Activated CD8-positive, alpha-beta memory T cell treated with anti-CD3 and anti-CD28 coated beads for 4 hours (primary cell): ENCODE results near the gene SCG3.
A peak's percentile ranks its signal among the peaks of the same experiment; 100 is the strongest.

ENCODE experiments used
- DNase-seq, 2 donors: peaks; one replicate each; pipeline ENCODE4 v3.0.0-alpha.2; 2020; ENCODE audit warnings: low read depth in 2 of 2

The SCG3 gene

DNA sequence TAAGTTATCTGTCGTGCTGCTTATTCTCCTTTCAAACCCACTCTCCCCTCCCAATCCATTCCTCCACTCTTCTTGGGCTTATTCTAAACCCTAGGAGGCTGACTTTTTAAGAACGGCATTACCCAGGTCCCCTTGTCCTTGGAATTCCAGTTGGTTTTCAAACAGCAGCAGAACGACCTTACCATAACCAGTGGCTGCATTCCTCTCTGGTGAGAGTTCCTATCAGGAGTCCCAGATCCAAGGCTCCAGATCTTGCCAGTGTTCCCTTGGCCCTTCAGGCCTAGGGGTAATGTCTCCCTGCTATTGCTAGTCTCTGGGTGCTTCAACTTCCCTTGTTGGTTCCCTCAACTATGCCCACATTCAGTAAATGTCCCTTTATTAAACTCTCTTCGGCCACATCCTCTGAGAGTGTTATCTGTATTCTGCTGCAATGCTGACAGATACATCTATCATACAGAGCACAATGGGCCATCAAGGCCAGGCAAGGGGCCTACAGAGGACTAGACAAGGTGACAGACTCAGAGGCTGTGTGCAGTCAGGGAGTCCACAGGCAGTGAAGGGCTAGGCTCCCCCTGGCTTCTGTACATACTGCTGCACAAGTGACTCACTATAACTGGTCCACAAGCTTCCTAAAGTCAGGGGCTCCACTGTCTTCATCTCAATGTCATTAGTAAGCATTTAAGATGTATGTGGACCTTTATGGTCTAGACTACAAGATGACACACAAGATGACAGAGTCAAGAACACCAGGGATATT lies 46.0 kb downstream of the SCG3 start:
- DNase-seq: no peak

DNA sequence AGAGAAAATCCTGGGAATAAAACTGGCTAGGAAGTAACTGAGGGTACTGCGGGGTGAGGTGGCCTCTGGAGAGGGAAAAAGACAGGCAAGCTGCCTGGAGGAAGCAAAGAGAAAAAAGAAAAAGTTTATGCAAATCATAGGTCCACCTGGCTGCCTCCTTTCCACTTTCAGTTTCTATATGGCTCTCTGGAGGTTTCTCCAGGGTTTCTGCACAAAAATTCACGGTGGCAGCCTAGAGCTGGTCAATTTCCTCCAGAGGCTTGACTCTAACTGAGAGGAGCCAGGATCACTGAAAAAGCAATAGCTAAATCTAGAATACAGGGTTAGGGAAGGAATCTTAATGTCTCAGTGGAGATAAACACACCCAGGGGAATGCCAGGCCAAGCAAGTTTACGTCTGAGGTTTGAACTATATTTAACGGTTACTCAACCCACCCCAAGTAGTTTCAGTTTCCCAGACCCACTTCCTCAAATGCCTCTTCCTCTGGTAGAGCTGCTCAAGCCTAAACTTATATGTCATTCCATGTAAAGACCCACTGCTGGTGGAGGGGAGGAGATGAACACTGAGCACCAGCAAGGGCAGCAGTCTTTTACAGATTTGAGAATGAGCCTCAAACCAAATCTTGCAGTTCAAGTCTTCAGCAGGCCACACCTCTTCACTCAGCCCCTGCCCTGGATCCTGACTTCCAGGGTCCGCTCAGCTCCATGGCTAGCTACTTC lies 50.4 kb downstream of the SCG3 start:
- DNase-seq: no peak

DNA sequence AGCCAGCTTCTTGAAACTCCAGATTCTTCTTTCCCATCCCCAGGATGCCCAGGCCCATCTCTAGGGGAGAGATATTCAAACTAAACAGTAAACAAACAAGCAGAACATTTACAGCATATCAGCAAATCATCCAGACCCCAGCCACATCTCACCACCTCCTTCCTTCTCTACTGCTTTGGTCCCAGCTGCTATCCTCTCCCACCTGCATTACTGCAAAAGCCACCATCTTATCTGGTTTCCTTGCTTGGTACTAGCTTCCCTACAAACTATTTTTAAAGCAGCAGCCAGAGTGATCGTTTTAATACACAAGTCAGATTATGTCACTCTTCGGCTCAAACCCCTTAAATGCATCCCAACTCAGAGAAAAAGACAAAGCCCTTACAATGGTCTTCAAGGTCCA lies 51.3 kb downstream of the SCG3 start:
- DNase-seq: no peak

DNA sequence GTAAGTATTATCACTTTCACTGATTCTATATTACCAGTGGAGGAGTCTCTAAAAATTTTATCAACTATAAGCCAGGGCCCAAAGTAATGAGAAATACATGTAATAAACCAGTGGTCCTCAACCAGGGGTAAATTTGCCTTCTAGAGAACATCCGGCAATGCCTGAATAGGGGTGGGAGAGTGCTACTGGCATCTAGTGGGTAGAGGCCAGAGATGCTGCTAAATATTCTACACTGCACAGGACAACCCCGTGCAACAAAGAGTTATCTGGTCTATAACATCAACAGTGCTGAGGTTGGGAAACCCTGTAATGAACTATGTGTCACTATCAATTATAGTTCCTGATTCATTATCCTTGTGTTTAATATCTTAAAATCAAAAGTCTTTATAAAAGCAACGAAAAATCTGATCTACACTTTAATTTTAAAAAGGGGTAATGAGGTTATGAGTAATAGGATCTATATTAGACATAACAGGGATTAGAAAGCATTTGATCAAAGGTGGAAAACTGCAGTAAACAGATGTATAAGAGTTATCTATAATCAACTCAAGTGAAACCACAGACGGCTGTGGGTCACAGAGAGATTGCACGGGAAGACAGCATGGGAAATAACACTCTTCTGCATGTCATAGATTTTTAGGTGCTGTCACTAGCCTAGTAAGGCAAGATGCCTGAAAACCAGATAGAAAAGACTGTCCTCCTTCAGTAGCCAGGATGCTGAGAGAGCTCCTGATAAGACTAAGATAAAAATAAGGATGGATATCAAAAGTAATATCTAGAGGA lies 54.1 kb downstream of the SCG3 start:
- no peak for DNase-seq

DNA sequence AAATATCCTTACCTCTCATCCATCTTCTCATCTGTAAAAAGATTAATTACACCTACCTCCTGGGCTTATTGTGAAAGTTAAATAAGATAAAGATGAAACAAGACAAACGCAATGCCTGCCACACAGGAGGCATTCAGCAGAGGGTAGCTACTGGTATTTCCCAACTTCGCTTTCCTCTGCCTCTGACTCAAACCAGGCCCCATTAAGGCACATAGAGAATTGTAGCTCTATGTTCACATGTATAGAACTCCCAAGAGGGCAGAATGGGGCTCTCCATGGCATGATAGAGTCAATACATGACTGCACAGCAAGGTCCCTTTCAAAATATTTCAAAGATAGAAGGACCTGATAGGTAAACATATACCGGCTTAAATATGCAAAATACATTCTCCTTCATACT lies 54.8 kb downstream of the SCG3 start:
- no peak for DNase-seq

DNA sequence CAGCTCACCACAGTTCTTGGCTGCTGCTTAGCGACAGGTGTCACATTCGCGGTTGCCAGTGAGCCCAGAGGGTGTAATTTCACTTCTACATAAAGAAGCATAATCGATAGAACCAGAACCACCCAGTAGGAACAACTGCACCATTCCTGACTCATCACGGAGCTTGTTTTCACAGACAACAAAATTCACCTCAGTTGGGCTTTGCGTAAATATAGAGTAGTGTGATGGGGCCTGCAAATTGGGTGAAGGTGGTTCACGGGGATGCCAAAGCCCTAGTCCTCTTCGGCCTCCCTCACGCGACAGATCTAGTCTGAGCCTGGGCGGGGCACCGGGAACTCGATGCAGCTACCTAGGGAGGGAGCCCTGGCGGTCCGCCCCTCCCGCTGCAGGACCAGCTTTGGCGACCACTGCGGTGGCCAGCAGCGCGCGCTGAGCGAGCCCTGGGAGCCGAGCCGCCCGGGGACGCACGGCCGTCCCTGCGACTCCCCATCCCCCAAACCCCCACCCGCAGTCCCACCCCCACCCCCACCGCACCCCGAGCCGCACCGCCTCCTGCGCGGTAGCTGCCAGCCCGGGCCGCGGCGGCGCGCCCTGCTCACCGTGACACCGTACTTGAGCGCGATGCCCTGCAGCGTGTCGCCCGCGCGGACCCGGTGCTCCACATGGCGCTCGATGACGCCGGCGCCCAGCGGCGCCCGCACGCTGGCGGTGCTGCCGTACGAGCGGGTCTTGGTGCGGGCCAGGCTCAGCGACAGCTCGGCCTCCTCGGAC lies 55.6 kb downstream of the SCG3 start:
- DNase-seq: peak in 1 of 2 donors; percentile 35

DNA sequence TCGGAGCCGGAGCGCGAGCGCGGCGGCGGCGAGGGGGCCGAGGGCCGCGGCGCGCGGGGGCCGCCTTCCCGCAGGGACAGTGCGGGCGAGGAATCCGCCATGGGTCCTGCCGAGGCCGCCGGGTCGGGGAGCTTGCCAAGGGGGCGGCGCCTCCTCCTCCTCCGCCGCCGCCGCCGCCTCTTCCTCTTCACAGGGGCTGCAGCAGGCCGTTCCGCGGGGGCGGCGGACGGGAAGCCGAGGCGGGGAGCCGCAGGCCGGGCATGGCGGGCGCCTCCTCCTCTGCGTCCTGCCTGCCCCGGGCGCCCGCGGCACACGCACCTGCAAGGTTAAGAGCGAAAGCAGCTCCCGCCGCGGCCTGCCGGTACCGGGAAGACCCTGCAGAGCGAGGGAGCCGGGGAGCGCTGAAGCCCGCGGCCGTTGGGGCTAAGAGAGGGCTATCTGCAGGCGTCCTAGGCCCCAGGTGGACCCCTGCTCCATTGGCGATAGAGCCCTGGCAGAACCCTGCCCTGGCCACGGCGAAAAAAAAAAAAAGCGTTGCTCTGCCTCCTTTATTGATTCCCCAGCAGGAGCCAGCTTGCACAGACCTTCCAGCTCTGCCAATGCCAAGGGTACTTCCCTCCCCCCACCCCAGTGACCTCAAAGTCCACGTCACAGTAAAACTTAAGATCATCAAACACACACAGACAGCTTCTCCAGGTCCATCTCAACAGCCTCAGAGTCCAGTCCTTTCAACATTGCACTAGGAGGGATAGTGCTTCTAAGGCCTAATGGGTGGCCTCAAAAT lies 56.4 kb downstream of the SCG3 start, which contains the start of gene LYSMD2:
Gene LYSMD2, minus strand, starts transcription at position 134 of the 784 bp plus-strand sequence. Its CDS starts 33 bp downstream, at position 101.
- peak; percentile 53 to 64 for DNase-seq

DNA sequence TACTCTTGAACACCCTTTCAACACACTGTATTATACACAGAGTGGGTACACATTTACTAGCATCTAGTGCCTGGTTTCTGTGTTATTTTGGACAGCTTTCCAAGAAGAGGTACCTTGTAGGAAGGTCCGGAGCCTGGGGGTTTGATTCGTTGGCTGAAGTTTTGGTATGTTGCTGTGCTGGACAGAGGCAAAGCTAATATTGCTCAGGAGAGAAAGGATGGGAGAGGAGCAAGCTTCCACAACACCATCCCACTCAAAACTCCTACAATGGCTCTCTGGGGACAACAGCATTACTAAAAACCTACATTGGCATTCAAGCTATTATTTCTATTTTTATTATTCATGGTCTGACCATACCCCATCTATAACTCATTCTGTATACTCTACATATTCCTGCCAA lies 57.2 kb downstream of the SCG3 start:
- no peak for DNase-seq

DNA sequence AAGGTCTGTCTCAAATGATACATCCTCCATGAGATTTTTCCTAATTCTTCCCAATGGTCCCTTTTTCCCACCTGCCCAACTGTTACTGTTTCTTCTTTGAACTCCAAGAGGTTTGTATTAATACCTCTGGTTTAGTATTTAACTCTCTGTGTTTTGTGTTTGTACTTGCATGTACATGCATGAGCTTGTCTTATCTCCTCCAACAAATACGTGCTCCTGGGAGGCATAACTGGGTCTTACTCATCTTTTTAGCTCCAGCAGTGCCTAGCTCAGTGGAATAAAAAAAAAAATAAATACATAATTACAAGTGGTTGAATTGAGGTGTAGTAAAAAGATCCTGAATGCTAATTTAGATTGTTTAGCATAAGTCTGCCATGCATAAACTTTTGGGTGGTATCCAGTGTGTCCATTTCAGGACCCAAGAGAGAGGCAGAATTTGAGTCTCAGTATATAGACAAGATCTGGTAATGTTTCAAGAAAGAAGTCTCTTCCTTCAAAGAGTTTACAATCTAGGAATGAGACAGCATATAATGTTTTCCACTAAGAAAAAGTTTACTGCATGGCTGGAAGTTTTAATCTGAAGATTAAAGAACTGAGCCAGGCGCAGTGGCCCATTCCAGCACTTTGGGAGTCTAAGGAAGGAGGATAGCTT lies 57.9 kb downstream of the SCG3 start:
- DNase-seq: no peak

DNA sequence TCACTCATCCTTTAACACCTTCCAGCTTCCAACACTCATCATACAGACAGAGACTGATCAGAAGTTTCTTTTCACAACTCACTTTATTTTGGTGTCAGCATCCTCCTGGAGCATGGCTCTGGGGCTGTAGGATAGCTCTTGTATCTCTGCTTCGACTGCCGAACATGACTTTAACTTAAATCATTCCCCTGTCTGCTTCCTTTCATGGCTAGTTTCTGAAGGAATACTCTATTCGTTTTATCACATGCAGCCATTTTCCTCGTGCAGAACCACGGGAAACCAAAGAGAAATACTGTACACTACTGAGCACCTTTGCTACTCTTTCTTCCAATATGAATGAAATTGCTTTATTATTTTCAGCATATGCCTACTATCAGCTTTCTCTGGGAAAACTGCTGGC lies 68.0 kb downstream of the SCG3 start:
- DNase-seq: no peak

DNA sequence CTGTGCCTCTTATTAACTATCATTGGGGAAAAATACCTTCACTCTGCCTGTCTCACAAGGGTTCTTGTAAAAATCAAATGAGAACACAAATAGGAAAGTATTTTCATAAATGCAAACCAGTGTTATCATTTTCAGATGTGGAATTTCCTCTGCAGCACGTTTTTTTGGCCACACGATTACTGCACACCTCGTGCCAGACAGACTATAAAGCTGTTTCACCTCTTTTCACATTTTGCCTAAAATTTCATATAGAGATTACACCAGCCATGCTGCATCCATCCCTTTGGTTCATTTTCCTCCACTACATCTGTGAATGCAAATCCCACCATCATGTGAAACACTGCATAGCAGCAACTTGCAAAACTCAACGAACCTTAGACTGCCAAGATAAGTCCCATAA lies 68.9 kb downstream of the SCG3 start:
- DNase-seq: no peak

DNA sequence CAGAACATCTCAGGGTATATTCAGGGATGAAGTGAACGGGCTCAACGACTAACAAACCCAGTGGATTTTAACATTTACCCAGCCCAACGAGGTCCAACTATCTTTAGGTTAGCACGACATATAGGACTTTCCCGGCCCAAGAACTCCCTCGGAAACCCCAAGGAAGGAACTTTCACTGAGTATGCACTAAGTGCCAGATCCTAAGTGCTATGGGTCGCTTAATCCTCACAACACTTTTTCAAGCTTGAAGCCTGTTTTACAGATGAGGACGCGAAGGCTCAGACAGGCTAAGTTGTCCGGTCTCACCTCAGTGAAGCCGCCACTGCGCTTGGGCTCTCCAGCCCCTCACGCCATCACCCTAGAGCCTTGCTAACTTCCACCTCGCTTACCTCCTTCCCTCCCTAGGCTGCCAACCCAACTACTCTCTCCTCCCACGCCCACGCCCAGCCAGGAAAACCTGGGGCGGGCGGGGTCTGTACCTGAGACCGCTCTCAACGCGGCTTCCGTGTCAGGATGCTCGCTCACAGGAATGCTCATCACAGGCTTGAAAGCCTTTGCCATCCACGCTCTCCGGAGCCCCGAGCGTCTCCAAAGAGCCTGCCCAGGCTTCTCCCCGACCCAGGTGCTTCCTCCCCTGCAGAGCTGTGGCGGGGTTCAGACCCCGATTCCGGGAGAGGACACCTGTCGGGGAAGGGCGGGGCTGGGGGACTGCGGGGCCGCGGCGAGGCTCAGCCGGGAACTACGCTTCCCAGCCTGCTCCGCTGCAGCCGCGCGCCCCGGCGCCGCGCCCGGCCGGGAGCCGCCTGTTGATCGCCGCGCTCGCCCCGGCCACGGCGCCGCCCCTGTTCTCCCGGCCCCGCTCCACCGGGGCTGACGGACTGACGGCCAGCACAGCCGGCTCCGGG lies 69.7 kb downstream of the SCG3 start, which contains the start of gene TMOD2:
Gene TMOD2, plus strand, starts transcription at position 806 of the 905 bp plus-strand sequence. CDS start 14,845 bp downstream, outside the sequence.
- no peak for DNase-seq

DNA sequence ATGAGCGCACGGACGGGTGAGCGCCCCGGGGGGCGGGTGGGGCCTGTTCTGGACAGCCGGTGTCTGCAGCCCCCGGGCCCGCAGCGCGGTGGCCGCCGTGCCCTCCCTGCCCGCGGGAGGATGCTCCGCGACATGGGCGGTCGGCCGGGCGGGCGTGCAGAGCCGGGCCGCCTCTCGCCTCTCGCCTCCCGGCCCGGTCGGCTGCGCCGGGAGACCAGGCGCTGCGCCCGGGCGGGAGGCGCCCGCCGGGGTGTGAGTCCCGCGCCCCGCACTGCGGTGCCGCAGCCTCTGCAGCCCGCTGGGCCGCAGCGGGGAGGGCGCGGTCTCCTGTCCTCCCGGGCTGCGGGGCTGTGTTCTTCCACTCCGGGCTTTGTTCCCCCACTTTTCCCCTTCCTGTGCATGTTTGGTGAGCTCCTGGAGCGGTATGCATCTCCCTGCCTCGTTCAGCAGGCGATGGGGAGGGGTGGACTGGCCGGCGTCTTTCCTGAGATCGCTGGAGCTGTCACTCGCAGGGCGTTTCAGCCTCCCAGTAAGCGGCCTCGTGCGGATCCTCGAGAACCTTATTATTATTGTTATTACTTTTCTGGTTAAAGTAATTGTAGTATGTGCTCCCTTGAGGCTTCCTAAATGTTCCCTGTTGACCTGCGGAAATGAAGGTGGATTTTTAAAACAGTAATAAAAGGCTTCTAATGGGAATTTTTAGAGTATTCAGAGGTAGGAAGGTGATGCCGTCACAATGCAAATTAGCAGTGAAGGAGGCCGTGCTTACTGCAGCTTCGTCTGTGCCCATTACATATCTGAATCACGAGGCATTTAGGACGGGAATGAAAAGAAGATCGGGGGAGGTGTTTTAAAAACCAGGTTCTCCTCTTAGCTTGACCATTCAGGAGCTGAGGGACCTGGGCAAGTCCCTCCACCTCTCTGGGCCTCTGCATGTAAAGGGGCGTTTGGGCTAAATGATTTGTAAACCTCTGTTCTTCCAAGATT lies 70.7 kb downstream of the SCG3 start:
- no peak for DNase-seq

DNA sequence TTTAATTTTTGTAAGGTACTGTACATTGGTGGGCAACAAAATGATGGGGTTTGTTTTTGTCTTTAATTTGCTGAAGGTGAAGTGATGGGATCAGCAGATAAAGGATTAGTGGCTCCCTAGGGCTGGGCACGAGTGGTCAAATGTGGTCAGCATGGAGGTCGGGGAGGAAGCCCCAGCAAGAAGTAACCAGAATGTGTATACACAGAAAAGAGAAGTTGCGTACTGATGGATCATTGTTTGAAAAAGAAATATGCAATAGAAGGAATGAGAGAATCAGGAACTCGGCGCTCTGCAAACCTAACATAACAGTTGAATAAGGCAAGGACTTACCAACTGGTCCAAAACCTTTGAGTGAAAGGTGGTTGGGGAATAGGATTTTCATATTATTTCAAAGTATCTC lies 71.6 kb downstream of the SCG3 start:
- DNase-seq: no peak

DNA sequence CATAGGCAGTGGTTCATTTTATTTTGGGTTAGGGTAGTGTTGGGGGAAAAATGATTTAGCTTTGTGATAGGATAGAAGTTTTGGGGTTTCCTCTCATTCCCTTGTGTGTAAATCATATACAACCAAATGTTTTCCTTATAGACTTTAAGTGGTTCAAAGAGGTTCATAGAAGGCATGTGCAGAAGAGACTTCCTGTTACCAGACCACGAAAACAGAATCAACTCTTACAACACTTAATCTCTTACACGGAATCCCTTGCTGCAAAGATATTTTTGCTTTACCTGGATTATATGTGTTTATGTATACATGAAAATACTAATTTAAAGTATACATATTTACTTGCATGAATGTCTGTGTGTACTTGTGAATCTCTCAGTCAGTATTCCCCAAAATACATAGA lies 73.0 kb downstream of the SCG3 start:
- DNase-seq: no peak

DNA sequence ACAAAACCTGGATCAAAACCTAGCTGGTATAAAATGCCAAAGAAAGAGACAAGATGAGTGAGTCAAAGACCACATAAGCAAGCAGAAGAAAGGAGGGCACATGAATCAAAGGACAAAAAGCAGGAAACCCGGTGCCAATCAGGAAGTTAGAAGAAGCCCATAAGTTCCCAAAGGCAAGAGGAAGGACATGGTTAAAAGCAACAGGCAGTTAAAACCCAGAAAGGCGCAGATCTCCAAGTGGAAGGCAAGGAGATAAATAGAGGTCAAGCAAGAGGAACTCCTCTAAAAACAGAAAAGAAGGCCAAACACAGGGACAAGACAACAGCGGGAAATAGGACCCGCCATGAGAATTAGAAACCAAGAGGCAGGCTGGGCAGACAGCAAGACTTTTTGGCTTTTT lies 74.5 kb downstream of the SCG3 start:
- no peak for DNase-seq

DNA sequence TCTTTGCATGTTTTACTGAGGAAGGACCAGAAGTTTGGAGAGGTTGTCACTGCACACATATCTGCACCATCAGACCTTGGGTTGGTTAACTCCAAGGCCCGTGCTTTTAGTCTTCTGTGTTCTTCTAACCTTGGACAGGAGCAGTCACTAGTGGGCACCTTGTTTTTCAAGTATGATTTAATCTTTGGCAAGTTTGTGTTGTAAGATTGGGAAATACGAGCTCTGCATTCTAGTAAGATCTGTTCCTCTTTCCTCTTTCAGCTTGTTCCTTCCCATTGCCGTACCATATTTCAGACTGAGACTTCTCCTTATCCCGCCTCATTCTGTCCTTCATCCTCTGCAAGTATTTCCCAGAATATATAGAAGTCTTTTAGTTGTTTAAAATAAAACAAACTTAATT lies 75.2 kb downstream of the SCG3 start:
- DNase-seq: no peak

DNA sequence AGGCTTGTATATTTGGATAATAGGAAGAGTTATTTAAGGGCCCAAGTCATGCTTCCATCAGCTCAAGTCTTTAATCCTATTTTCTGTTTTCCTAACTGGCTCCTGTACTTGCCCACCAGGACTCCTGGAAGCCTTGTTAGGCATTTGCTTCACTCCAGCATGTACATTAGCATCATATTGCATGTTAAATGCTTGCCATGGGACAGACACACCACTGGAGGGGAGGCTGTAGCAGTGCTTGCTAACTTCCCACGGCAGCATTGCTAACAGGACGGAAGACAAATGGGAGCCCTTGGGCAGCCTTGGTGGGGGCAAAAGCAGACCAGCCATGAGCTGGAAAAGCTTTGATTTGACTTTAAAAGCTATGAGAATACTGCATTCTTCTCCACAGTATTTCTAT lies 76.1 kb downstream of the SCG3 start:
- no peak for DNase-seq
